SJSA1 (cell line): ENCODE results near the gene ADCK1. TPM values are rescaled to one million over a fixed set of nuclear protein-coding genes. Genes with fewer than 3 reads are reported as not detected.
"Not testable (repeated sequence)": the region's sequence is repeated elsewhere in the genome, so short reads cannot be mapped to it uniquely, and the experiment has no call there.

Experiments used
- DNase-seq, 2 experiments: peaks; one replicate each; pipeline ENCODE4 v3.0.0-alpha.2; 2015 to 2020; ENCODE audit warnings: low spot score in 2 of 2, low read depth in 1 of 2
- H3K27ac ChIP-seq: fragments of 250-450 bp; sonication (Bioruptor Pico); 2 replicates; pipeline ENCODE4 v1.5.1; 2020; ENCODE audit warnings: mild to moderate bottlenecking, moderate library complexity
- H3K27me3 ChIP-seq: fragments of 250-450 bp; sonication (Bioruptor Pico); replicated peaks from 2 replicates; pipeline ENCODE4 v1.5.1; 2020; ENCODE audit warnings: mild to moderate bottlenecking, moderate library complexity
- H3K36me3 ChIP-seq: fragments of 250-450 bp; sonication (Bioruptor Pico); 2 replicates; pipeline ENCODE4 v1.5.1; 2020; ENCODE audit warnings: mild to moderate bottlenecking
- H3K4me1 ChIP-seq: fragments of 250-450 bp; sonication (Bioruptor Pico); replicated peaks from 2 replicates; pipeline ENCODE4 v1.6.1; 2021; ENCODE audit warnings: mild to moderate bottlenecking
- H3K4me3 ChIP-seq: fragments of 250-450 bp; sonication (Bioruptor Pico); 2 replicates; pipeline ENCODE4 v1.5.1; 2020; ENCODE audit warnings: mild to moderate bottlenecking
- H3K9me3 ChIP-seq: fragments of 250-450 bp; sonication (Bioruptor Pico); replicated peaks from 2 replicates; pipeline ENCODE4 v1.5.1; 2020; ENCODE audit warnings: mild to moderate bottlenecking
- total RNA-seq: library from RNA; depleted of rRNA; stranded (reverse); fragments of >200 nt; shearing (Covaris generic); gene quantifications from 2 replicates; pipeline ENCODE4 v1.2.3, GENCODE V29; 2014

The ADCK1 gene
- total RNA-seq, 1 experiment from 2014 or later, result 1.8 TPM

- Histone ChIP-seq H3K36me3 (no peaks in the 10 kb centered on the region), H3K9me3 (no peaks in the 10 kb centered on the region), H3K4me1 (no peaks in the 10 kb centered on the region), H3K27me3 (no peaks in the 10 kb centered on the region), H3K27ac (no peak overlapping the region), H3K4me3 (no peak overlapping the region)
- DNase-seq, result no peak
Measured at GRCh38 chr14:77908847-77909246, 108.9 kb downstream of the ADCK1 start.

GRCh38 chr14:77909911-77910310 is 110.0 kb downstream of the ADCK1 start:
- no peaks in the 10 kb centered on the region for H3K27me3 ChIP-seq

GRCh38 chr14:77910506-77910905 is 110.6 kb downstream of the ADCK1 start:
- no peak for DNase-seq
- no peaks in the 10 kb centered on the region for H3K27me3 ChIP-seq

More at GRCh38 chr14:77909911-77910310, 110.0 kb downstream of the ADCK1 start:
- Histone ChIP-seq H3K36me3 (no peaks in the 10 kb centered on the region), H3K27ac (no peak overlapping the region), H3K4me3 (no peak overlapping the region), H3K4me1 (no peaks in the 10 kb centered on the region), H3K9me3 (no peaks in the 10 kb centered on the region)
- no peak for DNase-seq

GRCh38 chr14:77911356-77911755 is 111.4 kb downstream of the ADCK1 start:
- H3K27me3 ChIP-seq, result no peaks in the 10 kb centered on the region
- no peak overlapping the region for H3K4me3 ChIP-seq
- no peak overlapping the region for H3K27ac ChIP-seq
- H3K4me1 ChIP-seq, result no peaks in the 10 kb centered on the region
- no peaks in the 10 kb centered on the region for H3K9me3 ChIP-seq
- H3K36me3 ChIP-seq, result no peaks in the 10 kb centered on the region
- DNase-seq, result no peak

More at GRCh38 chr14:77910506-77910905, 110.6 kb downstream of the ADCK1 start:
- H3K9me3 ChIP-seq, result no peaks in the 10 kb centered on the region
- no peak overlapping the region for H3K27ac ChIP-seq
- no peaks in the 10 kb centered on the region for H3K4me1 ChIP-seq
- no peaks in the 10 kb centered on the region for H3K36me3 ChIP-seq
- no peak overlapping the region for H3K4me3 ChIP-seq

GRCh38 chr14:77912754-77913556 is 113.0 kb downstream of the ADCK1 start:
- DNase-seq, result no peak
- no peaks in the 10 kb centered on the region for H3K27me3 ChIP-seq
- no peaks in the 10 kb centered on the region for H3K36me3 ChIP-seq
- no peaks in the 10 kb centered on the region for H3K9me3 ChIP-seq
- H3K27ac ChIP-seq, result no peak overlapping the region
- H3K4me3 ChIP-seq, result no peak overlapping the region
- no peaks in the 10 kb centered on the region for H3K4me1 ChIP-seq

- Histone ChIP-seq H3K27me3 (no peaks in the 10 kb centered on the region), H3K27ac (no peak overlapping the region), H3K4me3 (no peak overlapping the region), H3K4me1 (no peaks in the 10 kb centered on the region), H3K9me3 (no peaks in the 10 kb centered on the region), H3K36me3 (no peaks in the 10 kb centered on the region)
- DNase-seq, result no peak
Measured at GRCh38 chr14:77914073-77914721, 114.3 kb downstream of the ADCK1 start.

- not testable (repeated sequence) for H3K4me1 ChIP-seq, H3K9me3 ChIP-seq, H3K36me3 ChIP-seq, DNase-seq, H3K27me3 ChIP-seq, H3K27ac ChIP-seq, H3K4me3 ChIP-seq
Measured at GRCh38 chr14:77915390-77915789, 115.5 kb downstream of the ADCK1 start.

GRCh38 chr14:77917491-77918201 is 117.7 kb downstream of the ADCK1 start:
- no peak for DNase-seq
- Histone ChIP-seq H3K27me3 (no peaks in the 10 kb centered on the region), H3K36me3 (no peaks in the 10 kb centered on the region), H3K4me3 (no peak overlapping the region), H3K9me3 (no peaks in the 10 kb centered on the region), H3K4me1 (no peaks in the 10 kb centered on the region), H3K27ac (no peak overlapping the region)

- Histone ChIP-seq H3K27ac (no peak overlapping the region), H3K9me3 (no peaks in the 10 kb centered on the region), H3K27me3 (no peaks in the 10 kb centered on the region), H3K4me3 (no peak overlapping the region), H3K36me3 (no peaks in the 10 kb centered on the region), H3K4me1 (no peaks in the 10 kb centered on the region)
- no peak for DNase-seq
Measured at GRCh38 chr14:77918448-77918847, 118.5 kb downstream of the ADCK1 start.

- Histone ChIP-seq H3K4me3 (no peak overlapping the region), H3K4me1 (no peaks in the 10 kb centered on the region), H3K9me3 (no peaks in the 10 kb centered on the region), H3K36me3 (no peaks in the 10 kb centered on the region), H3K27me3 (no peaks in the 10 kb centered on the region), H3K27ac (no peak overlapping the region)
- no peak for DNase-seq
Measured at GRCh38 chr14:77920312-77920711, 120.4 kb downstream of the ADCK1 start.

- no peak for DNase-seq
- Histone ChIP-seq H3K4me3 (no peak overlapping the region), H3K9me3 (no peaks in the 10 kb centered on the region), H3K27me3 (no peaks in the 10 kb centered on the region), H3K27ac (no peak overlapping the region), H3K36me3 (no peaks in the 10 kb centered on the region), H3K4me1 (no peaks in the 10 kb centered on the region)
Measured at GRCh38 chr14:77921818-77922217, 121.9 kb downstream of the ADCK1 start.

- no peak for DNase-seq
- no peaks in the 10 kb centered on the region for H3K9me3 ChIP-seq
- H3K4me3 ChIP-seq, result no peak overlapping the region
- no peaks in the 10 kb centered on the region for H3K4me1 ChIP-seq
- no peaks in the 10 kb centered on the region for H3K27me3 ChIP-seq
- no peaks in the 10 kb centered on the region for H3K36me3 ChIP-seq
- H3K27ac ChIP-seq, result no peak overlapping the region
Measured at GRCh38 chr14:77923131-77923936, 123.4 kb downstream of the ADCK1 start.

- Histone ChIP-seq H3K4me3 (no peak overlapping the region), H3K36me3 (no peaks in the 10 kb centered on the region), H3K27ac (no peak overlapping the region), H3K9me3 (no peaks in the 10 kb centered on the region), H3K4me1 (no peaks in the 10 kb centered on the region), H3K27me3 (no peaks in the 10 kb centered on the region)
- DNase-seq, result no peak
Measured at GRCh38 chr14:77924141-77924948, 124.4 kb downstream of the ADCK1 start.
